GM12891 (cell line): Measurements from ENCODE around the gene IGF2R.

Source experiments
- PAX5 ChIP-seq: IDR thresholded peaks from 2 replicates; pipeline ENCODE4 v1.6.1; 2011; ENCODE audit warnings: low read length, moderate library complexity, mild to moderate bottlenecking; ENCODE audit not compliant: insufficient read depth, severe bottlenecking
- POLR2A ChIP-seq: IDR thresholded peaks from 2 replicates; pipeline ENCODE4 v1.6.1; 2011; ENCODE audit warnings: low read depth, low read length, control low read depth
- POLR2AphosphoS5 ChIP-seq: IDR thresholded peaks from 2 replicates; pipeline ENCODE4 v1.6.1; 2011; ENCODE audit warnings: low read depth, low read length, control low read depth
- SPI1 ChIP-seq: IDR thresholded peaks from 2 replicates; pipeline ENCODE4 v1.6.1; 2011; ENCODE audit warnings: low read depth, low read length, control low read depth
- TAF1 ChIP-seq: IDR thresholded peaks from 2 replicates; pipeline ENCODE4 v1.6.1; 2011; ENCODE audit warnings: low read depth, low read length, control low read depth

DNA sequence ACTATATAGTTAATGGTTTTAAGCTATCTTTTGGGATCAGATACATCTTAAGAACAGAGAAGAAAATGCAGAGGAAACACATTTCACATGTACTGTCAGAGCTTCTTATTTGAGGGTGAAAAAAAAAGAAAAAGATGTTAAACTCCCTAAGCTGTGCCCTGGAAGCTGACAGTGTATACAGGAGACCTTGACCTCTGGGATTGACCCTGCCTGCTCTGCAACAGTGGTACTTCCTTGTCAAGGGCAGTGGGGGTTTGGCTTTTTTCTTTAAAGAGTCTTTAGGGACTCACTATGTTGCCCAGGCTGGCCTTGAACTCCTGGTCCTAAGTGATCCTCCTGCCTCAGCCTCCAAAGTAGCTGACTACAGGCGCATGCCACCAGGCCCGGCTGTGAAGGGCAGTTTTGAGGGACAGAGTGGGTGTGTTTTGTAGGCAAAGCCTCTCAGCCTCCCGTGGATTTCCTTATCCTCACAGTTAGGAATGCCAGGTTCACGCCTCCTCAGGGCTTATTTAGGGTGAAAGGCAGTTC, 92.1 kb downstream of the IGF2R start:
- TF ChIP-seq POLR2A (no peak), TAF1 (no peak), POLR2AphosphoS5 (no peak), SPI1 (no peak), PAX5 (no peak)
